Fibroblast of skin of back (primary cell): ENCODE measurements around the gene TRIM13.

ENCODE experiments used
- DNase-seq: peaks from one replicate; pipeline ENCODE4 v3.0.0-alpha.2; 2013

Gene TRIM13

GRCh38 chr13:49996161-49996915 lies 504 bp upstream of the TRIM13 start:
- peak; percentile 94 for DNase-seq

GRCh38 chr13:49997955-49998354 lies 1.1 kb downstream of the TRIM13 start:
- DNase-seq, result no peak

GRCh38 chr13:49998714-49999624 lies 2.1 kb downstream of the TRIM13 start:
- DNase-seq, result no peak

DNA sequence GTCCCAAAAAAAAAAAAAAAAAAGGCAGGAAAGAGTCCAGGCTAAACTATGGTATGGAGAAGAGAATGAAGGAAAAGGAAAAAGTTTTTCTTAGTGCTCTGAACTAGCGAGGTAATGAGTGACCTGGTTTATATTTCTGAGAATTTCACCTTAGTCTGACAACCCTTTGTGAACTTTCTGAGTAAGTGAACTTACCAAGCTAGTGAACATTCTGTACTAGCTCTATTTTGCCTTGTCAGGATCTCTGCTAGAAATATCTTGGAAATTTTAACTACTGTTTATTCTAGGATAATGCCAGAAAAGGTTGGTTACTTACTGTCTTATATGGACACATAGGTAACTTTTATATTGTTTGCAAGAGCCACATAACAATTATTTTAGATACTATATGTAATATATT lies 4.4 kb downstream of the TRIM13 start:
- DNase-seq, result no peak

GRCh38 chr13:50006426-50007135 lies 9.7 kb downstream of the TRIM13 start:
- DNase-seq, result no peak

DNA sequence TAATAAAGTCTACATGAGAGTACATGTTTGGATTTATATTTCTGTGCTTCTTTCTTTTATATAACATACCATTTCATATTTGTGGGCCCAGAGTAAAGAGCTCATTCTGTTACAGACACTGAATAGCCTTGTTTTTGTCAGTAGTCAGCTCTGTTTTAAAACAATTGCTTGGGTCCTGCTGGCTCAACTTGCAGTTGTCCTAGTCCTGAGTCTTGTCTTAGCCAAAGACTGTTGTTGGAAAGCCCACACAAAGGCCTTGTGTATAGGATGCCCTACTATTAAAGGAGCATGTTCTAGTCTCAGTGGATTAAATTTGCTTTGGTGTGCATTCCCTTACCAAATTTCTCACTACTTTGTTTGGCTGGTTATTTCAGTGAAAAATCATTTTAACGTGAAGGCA lies 14.6 kb downstream of the TRIM13 start:
- DNase-seq, result no peak

- no peak for DNase-seq
Observed at GRCh38 chr13:50012396-50013169, 15.7 kb downstream of the TRIM13 start.

GRCh38 chr13:50014386-50014785 lies 17.5 kb downstream of the TRIM13 start:
- no peak for DNase-seq

DNA sequence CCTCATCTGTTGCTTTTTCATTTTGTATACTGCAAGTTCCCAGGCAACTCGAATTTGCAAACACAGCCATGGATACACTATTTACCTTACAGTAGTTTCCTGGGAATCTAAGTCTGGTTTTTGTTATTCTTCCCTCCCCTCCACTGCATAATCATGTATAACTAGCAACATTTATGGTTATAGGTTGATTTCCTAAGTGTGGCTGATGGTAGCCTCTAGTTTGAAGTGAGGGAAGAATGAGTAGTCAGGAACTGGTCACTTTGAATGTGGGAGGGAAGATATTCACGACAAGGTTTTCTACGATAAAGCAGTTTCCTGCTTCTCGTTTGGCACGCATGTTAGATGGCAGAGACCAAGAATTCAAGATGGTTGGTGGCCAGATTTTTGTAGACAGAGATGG lies 18.4 kb downstream of the TRIM13 start, which contains the start of gene KCNRG:
Gene KCNRG, plus strand, starts transcription at position 187 of the 400 bp plus-strand sequence. Its CDS starts 50 bp downstream, at position 237.
- peak; percentile 12 for DNase-seq

DNA sequence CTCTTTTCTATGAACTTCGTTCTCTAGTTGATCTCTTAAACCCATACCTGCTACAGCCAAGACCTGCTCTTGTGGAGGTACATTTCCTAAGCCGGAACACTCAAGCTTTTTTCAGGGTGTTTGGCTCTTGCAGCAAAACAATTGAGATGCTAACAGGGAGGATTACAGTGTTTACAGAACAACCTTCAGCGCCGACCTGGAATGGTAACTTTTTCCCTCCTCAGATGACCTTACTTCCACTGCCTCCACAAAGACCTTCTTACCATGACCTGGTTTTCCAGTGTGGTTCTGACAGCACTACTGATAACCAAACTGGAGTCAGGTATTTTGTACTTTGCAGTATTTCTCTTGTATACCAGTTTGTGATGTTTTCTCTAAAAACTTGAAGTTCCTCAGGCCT lies 18.9 kb downstream of the TRIM13 start:
- no peak for DNase-seq

- peak; percentile 74 for DNase-seq
Observed at GRCh38 chr13:50016444-50016843, 19.6 kb downstream of the TRIM13 start.

DNA sequence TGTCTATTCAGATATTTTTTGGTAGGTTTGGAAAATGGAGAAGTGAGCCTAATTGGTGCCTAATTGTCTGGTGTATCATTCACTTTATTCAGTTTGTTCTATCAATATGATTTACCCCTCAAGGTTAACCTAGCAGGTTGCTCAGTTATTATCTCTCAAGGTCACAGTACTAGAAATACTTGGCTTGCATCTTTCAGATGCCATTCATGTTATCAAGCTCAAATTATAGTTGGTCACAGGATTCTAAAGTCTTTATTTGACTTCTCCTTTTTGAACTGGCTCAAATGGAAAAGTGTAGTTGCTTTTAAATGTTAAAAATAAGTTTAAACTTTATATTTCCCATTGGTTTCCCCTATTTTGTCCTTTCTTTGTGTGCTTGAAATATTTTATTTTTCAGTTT lies 21.0 kb downstream of the TRIM13 start:
- DNase-seq, result no peak

- no peak for DNase-seq
Observed at GRCh38 chr13:50025436-50025835, 28.6 kb downstream of the TRIM13 start.

DNA sequence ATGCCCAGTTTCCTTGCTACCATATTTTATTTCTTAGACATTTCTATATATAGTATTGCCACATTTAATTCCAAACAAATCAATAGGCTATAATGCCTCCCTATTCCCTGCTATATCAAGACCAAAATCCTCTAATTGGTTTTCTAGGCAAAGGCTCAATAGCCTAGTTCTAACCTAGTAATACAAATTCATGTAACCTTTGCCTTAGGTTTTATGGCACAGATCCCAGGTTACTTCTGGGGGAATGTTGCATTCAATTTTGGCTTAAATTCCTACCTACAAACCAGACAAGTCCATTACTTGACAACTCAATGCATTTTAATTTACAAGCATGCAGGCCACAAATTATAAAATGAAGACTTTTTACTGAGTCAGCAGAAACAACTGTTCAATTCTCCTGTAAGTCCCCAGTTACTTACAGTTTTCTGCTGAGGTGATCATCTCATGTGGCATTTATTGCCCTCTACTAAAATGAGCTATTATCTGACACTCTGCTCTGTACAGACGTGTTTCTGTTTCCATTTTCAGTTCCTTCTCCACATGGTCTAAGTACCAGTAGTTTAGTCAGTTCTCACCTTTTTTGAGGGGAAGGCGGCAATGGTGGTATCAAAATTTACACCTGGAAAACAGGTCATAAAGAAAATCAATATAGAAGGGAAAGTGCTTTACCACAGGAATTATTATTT lies 30.1 kb downstream of the TRIM13 start:
- DNase-seq, result no peak

DNA sequence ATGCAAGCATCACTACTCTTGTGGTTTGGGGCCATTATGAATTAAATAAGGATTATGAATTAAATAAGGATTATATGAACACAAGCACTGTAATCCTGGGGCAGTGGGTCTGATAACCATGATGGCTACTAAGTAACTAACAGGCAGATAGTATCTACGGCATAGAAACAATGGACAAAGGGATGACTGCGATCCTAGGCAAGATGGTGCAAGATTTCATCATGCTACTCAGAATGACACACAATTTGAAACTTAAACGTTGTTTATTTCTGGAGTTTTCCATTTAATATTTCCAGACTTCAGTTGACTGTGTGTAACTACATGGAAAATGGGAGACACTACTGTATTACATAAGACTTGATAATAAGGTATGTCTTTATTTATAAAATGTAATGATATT lies 33.5 kb downstream of the TRIM13 start:
- peak; percentile 20 for DNase-seq

- DNase-seq, result peak; percentile 12
Observed at GRCh38 chr13:50033725-50034124, 36.9 kb downstream of the TRIM13 start.

GRCh38 chr13:50037788-50038187 lies 40.9 kb downstream of the TRIM13 start:
- DNase-seq, result no peak

GRCh38 chr13:50038266-50038665 lies 41.4 kb downstream of the TRIM13 start:
- no peak for DNase-seq

- DNase-seq, result no peak
Observed at GRCh38 chr13:50052478-50052877, 55.6 kb downstream of the TRIM13 start.

GRCh38 chr13:50053844-50054243 lies 57.0 kb downstream of the TRIM13 start:
- no peak for DNase-seq

GRCh38 chr13:50055454-50055853 lies 58.6 kb downstream of the TRIM13 start:
- no peak for DNase-seq

DNA sequence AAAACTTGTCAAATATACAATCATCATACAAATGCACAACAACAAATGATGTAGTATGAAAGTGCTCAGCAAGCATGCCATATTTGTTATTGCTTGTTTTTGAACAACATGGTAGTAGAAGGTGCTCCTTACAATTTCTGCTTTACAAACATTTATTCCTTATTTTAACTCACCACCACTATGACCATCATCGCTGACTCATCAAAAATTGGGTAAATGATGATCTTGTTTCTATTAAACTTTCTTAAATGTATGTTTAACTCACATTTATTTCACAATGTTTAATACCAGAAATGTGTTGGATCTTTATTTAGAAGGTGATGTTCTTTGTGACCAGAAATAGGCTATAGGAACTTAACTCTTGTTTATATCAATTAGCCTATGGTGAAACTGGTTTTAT lies 63.9 kb downstream of the TRIM13 start:
- no peak for DNase-seq
